Neural cell (in vitro differentiated cells): Measurements from ENCODE around the gene C16orf90. TPM values are rescaled to one million over a fixed set of nuclear protein-coding genes. Genes with fewer than 3 reads are reported as not detected.
"Not testable (repeated sequence)": the region's sequence is repeated elsewhere in the genome, so short reads cannot be mapped to it uniquely, and the experiment has no call there.

Source experiments
- H2AFZ ChIP-seq: fragments of 200-600, 300-800 bp; sonication (generic), shearing (Covaris generic); 2 replicates; pipeline ENCODE4 v1.6.0; 2014; ENCODE audit warnings: low read depth, mild to moderate bottlenecking, antibody characterized with exemption, low read length, moderate library complexity
- H3F3A ChIP-seq: fragments of 200-600 bp; shearing (Covaris generic); 2 replicates; pipeline ENCODE4 v1.6.1; 2016; ENCODE audit warnings: mild to moderate bottlenecking, moderate library complexity, mixed read lengths, antibody characterized with exemption, low read length; ENCODE audit not compliant: insufficient read depth, poor library complexity, severe bottlenecking
- H3K27ac ChIP-seq: fragments of 200-600, 300-800 bp; sonication (generic), shearing (Covaris generic); 2 replicates; pipeline ENCODE4 v1.5.1; 2014; ENCODE audit warnings: mild to moderate bottlenecking, low read length, moderate library complexity
- H3K27me3 ChIP-seq: fragments of 300-800, 200-600 bp; sonication (generic), shearing (Covaris generic); 2 replicates; pipeline ENCODE4 v1.6.0; 2014; ENCODE audit warnings: mild to moderate bottlenecking, low read depth, low read length, moderate library complexity; ENCODE audit not compliant: insufficient read depth
- H3K36me3 ChIP-seq: fragments of 300-800, 200-600 bp; sonication (generic), shearing (Covaris generic); 2 replicates; pipeline ENCODE4 v1.5.1; 2014; ENCODE audit warnings: mild to moderate bottlenecking, antibody characterized with exemption, low read length, moderate library complexity; ENCODE audit not compliant: insufficient read depth
- H3K4me2 ChIP-seq: fragments of 300-800, 200-600 bp; sonication (generic), shearing (Covaris generic); 2 replicates; pipeline ENCODE4 v1.6.0; 2014; ENCODE audit warnings: mild to moderate bottlenecking, low read length
- H3K4me3 ChIP-seq: fragments of 300-800, 200-600 bp; sonication (generic), shearing (Covaris generic); 2 replicates; pipeline ENCODE4 v1.5.1; 2014; ENCODE audit warnings: mild to moderate bottlenecking, low read length, moderate library complexity
- H3K79me2 ChIP-seq: fragments of 200-600 bp; shearing (Covaris generic); replicated peaks from 2 replicates; pipeline ENCODE4 v1.6.0; 2014; ENCODE audit warnings: mild to moderate bottlenecking, low read length, moderate library complexity; ENCODE audit not compliant: insufficient read depth
- H3K9ac ChIP-seq: fragments of 300-800, 200-600 bp; sonication (generic), shearing (Covaris generic); 2 replicates; pipeline ENCODE4 v1.6.1; 2016; ENCODE audit warnings: mild to moderate bottlenecking, low read length, mixed read lengths
- H3K9me2 ChIP-seq: fragments of 200-600 bp; shearing (Covaris generic); 2 replicates; pipeline ENCODE4 v1.6.1; 2016; ENCODE audit warnings: mild to moderate bottlenecking, low read length, mixed read lengths; ENCODE audit not compliant: insufficient read depth
- H3K9me3 ChIP-seq: fragments of 200-600, 300-800 bp; sonication (generic), shearing (Covaris generic); 2 replicates; pipeline ENCODE4 v1.6.1; 2016; ENCODE audit warnings: mild to moderate bottlenecking, mixed run types, low read length, moderate library complexity, mixed read lengths
- H4K20me1 ChIP-seq: fragments of 200-600 bp; shearing (Covaris generic); 2 replicates; pipeline ENCODE4 v1.6.1; 2016; ENCODE audit warnings: mild to moderate bottlenecking, mixed run types; ENCODE audit not compliant: insufficient read depth
- CTCF ChIP-seq: fragments of 450-650 bp; IDR thresholded peaks from 2 replicates; pipeline ENCODE4 v1.5.1; 2014; ENCODE audit warnings: antibody characterized with exemption, mild to moderate bottlenecking, moderate library complexity; ENCODE audit not compliant: poor library complexity, severe bottlenecking
- EP300 ChIP-seq: fragments of 450-650 bp; conservative IDR thresholded peaks from 2 replicates; pipeline ENCODE4 v1.6.1; 2014; ENCODE audit warnings: antibody characterized with exemption, mild to moderate bottlenecking, moderate library complexity; ENCODE audit not compliant: poor library complexity, severe bottlenecking
- EZH2 ChIP-seq: fragments of 200-600, 300-800 bp; shearing (Covaris generic), sonication (generic); IDR thresholded peaks from 2 replicates; pipeline ENCODE4 v1.6.1; 2014; ENCODE audit warnings: antibody characterized with exemption, low read length, borderline replicate concordance, mild to moderate bottlenecking; ENCODE audit not compliant: insufficient read depth, poor library complexity, severe bottlenecking
- MXI1 ChIP-seq: fragments of 450-650 bp; conservative IDR thresholded peaks from 2 replicates; pipeline ENCODE4 v1.6.1; 2014; ENCODE audit warnings: antibody characterized with exemption, mild to moderate bottlenecking; ENCODE audit not compliant: poor library complexity, severe bottlenecking
- POLR2AphosphoS5 ChIP-seq: IDR thresholded peaks from 2 replicates; pipeline ENCODE4 v1.6.1; 2012
- RAD21 ChIP-seq: fragments of 450-650 bp; conservative IDR thresholded peaks from 2 replicates; pipeline ENCODE4 v1.6.1; 2014; ENCODE audit warnings: antibody characterized with exemption, mild to moderate bottlenecking, moderate library complexity
- REST ChIP-seq: IDR thresholded peaks from 2 replicates; pipeline ENCODE4 v1.6.1; 2012; ENCODE audit warnings: borderline replicate concordance
- SMC3 ChIP-seq: fragments of 450-650 bp; conservative IDR thresholded peaks from 2 replicates; pipeline ENCODE4 v1.6.1; 2014; ENCODE audit warnings: antibody characterized with exemption, mild to moderate bottlenecking, moderate library complexity; ENCODE audit not compliant: poor library complexity
- TAF1 ChIP-seq: IDR thresholded peaks from 2 replicates; pipeline ENCODE4 v1.6.1; 2012; ENCODE audit warnings: low read depth
- polyA plus RNA-seq: library from polyadenylated mRNA; depleted of rRNA; stranded (reverse); fragments of >200 nt; gene quantifications from 2 replicates; pipeline ENCODE4 v1.2.3, GENCODE V29; 2014

The C16orf90 gene
- polyA plus RNA-seq, 1 donor from 2014 or later = not detected

GRCh38 chr16:3528406-3528805, 33.1 kb upstream of the C16orf90 start:
- TF ChIP-seq REST (no peak), MXI1 (no peak), RAD21 (no peak), SMC3 (no peak), POLR2AphosphoS5 (no peak), EZH2 (no peak), CTCF (no peak)
- Histone ChIP-seq H3K27ac (no peak overlapping the region), H3K79me2 (no peaks in the 10 kb centered on the region), H3K9ac (no peak overlapping the region), H3K9me2 (no peaks in the 10 kb centered on the region), H4K20me1 (no peaks in the 10 kb centered on the region), H3F3A (no peaks in the 10 kb centered on the region), H3K4me2 (no peak overlapping the region), H3K27me3 (no peaks in the 10 kb centered on the region), H3K36me3 (peaks cover 1% of the 10 kb centered on the region), H3K4me3 (no peak overlapping the region), H3K9me3 (peaks cover 5% of the 10 kb centered on the region), H2AFZ (no peak overlapping the region)

- H3K4me2 ChIP-seq, H3K9me2 ChIP-seq, H3F3A ChIP-seq, H3K79me2 ChIP-seq, H4K20me1 ChIP-seq, H3K4me3 ChIP-seq, H3K9ac ChIP-seq, H3K27me3 ChIP-seq, H3K9me3 ChIP-seq, H3K36me3 ChIP-seq, H2AFZ ChIP-seq, H3K27ac ChIP-seq: not testable (repeated sequence)
These were observed 32.0 kb upstream of the C16orf90 start for GRCh38 chr16:3527216-3527829.

- H3K4me3 ChIP-seq = no peak overlapping the region
- peaks cover 6% of the 10 kb centered on the region for H3K36me3 ChIP-seq
- H3K4me2 ChIP-seq = no peak overlapping the region
- H3K27me3 ChIP-seq = no peaks in the 10 kb centered on the region
- H3F3A ChIP-seq = no peaks in the 10 kb centered on the region
- no peaks in the 10 kb centered on the region for H3K9me2 ChIP-seq
- no peak overlapping the region for H3K27ac ChIP-seq
- TF ChIP-seq RAD21 (no peak), CTCF (no peak), EZH2 (no peak), EP300 (no peak), REST (no peak), MXI1 (no peak), TAF1 (no peak), SMC3 (no peak), POLR2AphosphoS5 (no peak)
- no peaks in the 10 kb centered on the region for H4K20me1 ChIP-seq
- H3K79me2 ChIP-seq = no peaks in the 10 kb centered on the region
- no peak overlapping the region for H3K9ac ChIP-seq
- no peak overlapping the region for H2AFZ ChIP-seq
- H3K9me3 ChIP-seq = peaks cover 5% of the 10 kb centered on the region
These were observed 30.7 kb upstream of the C16orf90 start for GRCh38 chr16:3525951-3526350.
